Stimulated activated naive CD8-positive, alpha-beta T cell treated with anti-CD3 and anti-CD28 coated beads, Interleukin-15, amount 100 ng/mL, for 72 hours (primary cell): ENCODE data around the gene PIK3CG.
"Not testable (repeated sequence)": the region's sequence is repeated elsewhere in the genome, so short reads cannot be mapped to it uniquely, and the experiment has no call there.

ENCODE experiments used
- ATAC-seq: fragments of 150-1000 bp; cut with Tn5 transposase; 2 replicates; pipeline ENCODE4 v1.10.0; 2021; ENCODE audit warnings: mild to moderate bottlenecking, moderate library complexity
- DNase-seq, 2 donors: peaks; one replicate each; pipeline ENCODE4 v3.0.0; 2021 to 2022
- H3K27ac Mint-ChIP-seq, 2 donors: one replicate each; pipeline ENCODE4 v1.8.0; 2022; ENCODE audit warnings: mild to moderate bottlenecking in 2 of 2, mixed read lengths in 2 of 2, moderate library complexity in 2 of 2
- H3K27me3 Mint-ChIP-seq: one replicate; pipeline ENCODE4 v1.8.0; 2022; ENCODE audit warnings: mixed read lengths
- H3K4me1 Mint-ChIP-seq: one replicate; pipeline ENCODE4 v1.8.0; 2022; ENCODE audit warnings: mild to moderate bottlenecking, mixed read lengths
- H3K4me3 Mint-ChIP-seq, 2 donors: one replicate each; pipeline ENCODE4 v1.8.0; 2022; ENCODE audit warnings: mild to moderate bottlenecking in 2 of 2, mixed read lengths in 2 of 2, moderate library complexity in 1 of 2
- H3K9me3 Mint-ChIP-seq, 2 donors: one replicate each; pipeline ENCODE4 v1.8.0; 2022; ENCODE audit warnings: mixed read lengths in 2 of 2

The PIK3CG gene

GRCh38 chr7:106929616-106930015 lies 64.5 kb downstream of the PIK3CG start:
- ATAC-seq, DNase-seq, H3K27ac Mint-ChIP-seq, H3K4me1 Mint-ChIP-seq, H3K27me3 Mint-ChIP-seq, H3K4me3 Mint-ChIP-seq, H3K9me3 Mint-ChIP-seq: not testable (repeated sequence)

- H3K27ac Mint-ChIP-seq, result no peak overlapping the region
- H3K4me1 Mint-ChIP-seq, result no peaks in the 10 kb centered on the region
Measured at GRCh38 chr7:106936236-106936635, 71.2 kb downstream of the PIK3CG start.

DNA sequence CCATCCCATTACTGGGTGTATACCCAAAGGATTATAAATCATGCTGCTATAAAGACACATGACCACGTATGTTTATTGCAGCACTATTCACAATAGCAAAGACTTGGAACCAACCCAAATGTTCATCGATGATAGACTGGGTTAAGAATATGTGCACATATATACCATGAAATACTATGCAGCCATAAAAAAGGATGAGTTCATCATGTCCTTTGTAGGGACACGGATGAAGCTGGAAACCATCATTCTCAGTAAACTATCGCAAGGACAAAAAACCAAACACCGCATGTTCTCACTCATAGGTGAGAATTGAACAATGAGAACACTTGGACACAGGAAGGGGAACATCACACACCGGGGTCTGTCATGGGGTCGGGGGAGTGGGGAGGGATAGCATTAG lies 73.0 kb downstream of the PIK3CG start:
- not testable (repeated sequence) for ATAC-seq

More at GRCh38 chr7:106936236-106936635, 71.2 kb downstream of the PIK3CG start:
- no peak for DNase-seq
- Mint-ChIP-seq H3K27me3 (no peaks in the 10 kb centered on the region), H3K4me3 (no peak overlapping the region), H3K9me3 (peaks cover 0 to 5% of the 10 kb centered on the region in 2 donors)
- ATAC-seq, result no peak

DNA sequence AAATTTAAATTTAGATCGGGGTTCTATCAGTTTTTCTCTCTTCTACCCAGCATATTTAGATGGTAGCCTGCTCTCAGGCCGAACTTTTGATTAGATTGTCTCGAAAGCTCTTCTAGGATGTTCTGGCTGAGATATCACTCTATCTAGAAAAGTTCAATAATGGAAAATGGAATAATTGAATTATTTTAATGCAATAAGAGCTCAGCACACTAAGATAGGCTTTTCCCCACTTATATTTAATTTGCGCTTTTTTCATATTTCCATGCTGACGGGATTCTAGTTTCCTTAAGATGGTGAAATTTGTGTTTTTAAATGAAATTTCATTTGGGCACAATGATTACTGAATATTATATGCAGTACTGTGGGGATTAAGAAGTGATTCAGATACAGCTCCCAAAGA lies 73.7 kb downstream of the PIK3CG start:
- Mint-ChIP-seq H3K27me3 (no peaks in the 10 kb centered on the region), H3K4me3 (no peak overlapping the region)
- ATAC-seq, result no peak

More for the DNA sequence above, 73.0 kb downstream of the PIK3CG start:
- H3K27me3 Mint-ChIP-seq, H3K4me1 Mint-ChIP-seq, DNase-seq, H3K27ac Mint-ChIP-seq, H3K9me3 Mint-ChIP-seq, H3K4me3 Mint-ChIP-seq: not testable (repeated sequence)

GRCh38 chr7:106944035-106944665 lies 79.1 kb downstream of the PIK3CG start:
- Mint-ChIP-seq H3K9me3 (no peaks in the 10 kb centered on the region), H3K4me1 (no peaks in the 10 kb centered on the region), H3K27ac (no peak overlapping the region), H3K4me3 (no peak overlapping the region), H3K27me3 (peaks cover 11% of the 10 kb centered on the region)
- no peak for DNase-seq
- no peak for ATAC-seq

More for the DNA sequence above, 73.7 kb downstream of the PIK3CG start:
- no peak overlapping the region for H3K27ac Mint-ChIP-seq
- H3K4me1 Mint-ChIP-seq, result no peaks in the 10 kb centered on the region
- peaks cover 0 to 5% of the 10 kb centered on the region in 2 donors for H3K9me3 Mint-ChIP-seq
- DNase-seq, result no peak

DNA sequence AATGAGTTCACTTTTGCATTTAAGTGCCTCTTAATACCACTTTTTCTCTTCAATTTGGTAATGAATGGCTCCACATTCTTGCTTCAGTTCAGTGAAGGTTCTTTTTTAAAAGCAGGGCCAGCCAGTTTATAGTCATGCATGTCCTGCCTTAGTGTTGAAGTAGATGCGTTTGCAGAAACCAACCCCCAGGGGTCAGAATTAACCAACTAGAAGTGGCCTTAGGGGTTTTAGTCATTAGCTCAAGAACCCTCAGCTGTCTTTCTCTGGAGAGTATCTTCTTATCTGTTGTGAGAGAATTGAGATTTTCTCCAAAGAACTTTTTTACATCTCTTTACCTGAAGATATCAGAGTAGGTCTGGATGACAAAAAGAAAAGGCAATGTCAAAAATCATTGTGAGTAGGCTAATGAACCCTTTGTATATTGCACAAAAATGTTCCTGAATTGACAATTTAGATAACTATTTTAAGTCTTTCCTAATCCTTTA lies 82.2 kb downstream of the PIK3CG start:
- Mint-ChIP-seq H3K9me3 (no peaks in the 10 kb centered on the region), H3K4me3 (no peak overlapping the region), H3K27me3 (peaks cover 19% of the 10 kb centered on the region), H3K27ac (no peak overlapping the region), H3K4me1 (no peaks in the 10 kb centered on the region)
- peak; percentile 5 to 28 for DNase-seq
- ATAC-seq, result peak; percentile 77

DNA sequence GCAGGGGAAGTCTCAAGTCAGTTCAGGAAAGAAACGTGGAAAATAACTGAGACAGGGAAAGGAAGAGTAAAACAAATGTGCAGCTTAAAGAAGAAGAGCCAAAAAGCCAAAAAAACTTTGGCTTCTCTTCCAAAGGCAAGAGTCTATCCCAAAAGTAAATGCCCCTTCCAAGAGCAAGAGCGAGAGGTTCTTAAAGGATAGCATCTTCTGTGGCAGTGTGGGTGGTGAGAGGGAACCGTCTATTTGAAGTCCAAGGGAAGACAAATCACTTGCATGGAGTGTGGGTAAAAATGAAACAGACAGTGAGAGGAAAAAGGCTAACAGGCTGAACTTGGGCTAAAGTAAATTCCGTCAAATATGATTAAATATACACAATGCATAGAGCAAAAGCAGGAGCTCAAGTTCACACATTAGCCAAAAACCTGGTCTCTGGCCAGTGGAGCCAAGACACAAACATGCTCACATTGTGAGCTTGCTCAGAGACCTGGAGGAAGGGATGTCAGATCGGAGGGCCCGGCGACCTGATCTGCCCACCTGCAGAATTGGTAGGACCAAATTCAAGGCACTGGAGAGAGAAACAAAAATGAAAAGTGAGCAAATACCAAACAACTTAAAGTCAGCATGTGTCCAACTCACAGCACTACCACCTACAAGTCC lies 87.0 kb downstream of the PIK3CG start:
- no peak for DNase-seq
- no peaks in the 10 kb centered on the region for H3K4me1 Mint-ChIP-seq
- no peak for ATAC-seq
- peaks cover 19% of the 10 kb centered on the region for H3K27me3 Mint-ChIP-seq
- no peaks in the 10 kb centered on the region for H3K9me3 Mint-ChIP-seq
- H3K27ac Mint-ChIP-seq, result no peak overlapping the region
- no peak overlapping the region for H3K4me3 Mint-ChIP-seq

DNA sequence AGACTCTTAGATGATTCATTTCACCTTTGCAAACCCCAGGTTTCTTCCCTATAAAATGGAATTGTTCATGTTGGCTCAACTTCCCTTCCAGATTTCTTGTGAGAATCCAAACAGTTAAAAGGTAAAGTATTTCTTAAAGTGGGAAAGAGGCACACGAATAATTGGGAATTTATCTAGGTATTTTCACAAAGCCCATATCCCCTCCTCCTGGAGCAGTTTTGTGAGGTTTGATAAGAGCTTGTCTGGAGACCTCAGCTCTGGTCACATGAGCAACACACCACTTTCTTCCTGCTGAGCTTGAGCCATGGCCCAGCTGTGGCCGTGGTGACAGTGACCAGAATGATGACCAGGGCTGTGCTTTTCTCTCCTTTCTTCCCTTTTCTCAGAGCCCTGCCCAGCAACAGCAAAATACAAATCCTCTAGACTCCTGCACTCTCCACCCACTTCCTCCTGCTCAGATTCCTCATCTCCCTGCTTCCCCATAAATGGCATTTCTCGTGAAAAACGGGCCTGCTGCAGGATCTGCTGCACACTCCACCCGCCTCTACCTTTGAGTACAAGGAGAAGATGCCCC lies 87.7 kb downstream of the PIK3CG start:
- Mint-ChIP-seq H3K9me3 (no peaks in the 10 kb centered on the region), H3K27me3 (peaks cover 19% of the 10 kb centered on the region), H3K4me1 (no peaks in the 10 kb centered on the region), H3K4me3 (no peak overlapping the region), H3K27ac (no peak overlapping the region)
- ATAC-seq, result no peak
- no peak for DNase-seq

GRCh38 chr7:106954840-106955239 lies 89.8 kb downstream of the PIK3CG start:
- no peak for ATAC-seq
- H3K4me3 Mint-ChIP-seq, result no peak overlapping the region
- peaks cover 2% of the 10 kb centered on the region for H3K27me3 Mint-ChIP-seq
- H3K27ac Mint-ChIP-seq, result no peak overlapping the region
- H3K4me1 Mint-ChIP-seq, result no peaks in the 10 kb centered on the region
- no peaks in the 10 kb centered on the region for H3K9me3 Mint-ChIP-seq
- no peak for DNase-seq

GRCh38 chr7:106955857-106956256 lies 90.8 kb downstream of the PIK3CG start:
- H3K27ac Mint-ChIP-seq, H3K4me1 Mint-ChIP-seq, ATAC-seq, H3K9me3 Mint-ChIP-seq, DNase-seq, H3K27me3 Mint-ChIP-seq, H3K4me3 Mint-ChIP-seq: not testable (repeated sequence)
